Subcutaneous adipose tissue (tissue), 4 donors: ENCODE measurements around the gene KLHL12. TPM values are rescaled to one million over a fixed set of nuclear protein-coding genes. Genes with fewer than 3 reads are reported as not detected.

Experiments
- CTCF ChIP-seq: fragments of 450-650 bp; IDR thresholded peaks from one replicate; pipeline ENCODE4 v1.5.1; 2016; ENCODE audit warnings: low read depth, mild to moderate bottlenecking, control low read depth, antibody characterized with exemption, moderate library complexity
- small RNA-seq: library from RNA; depleted of rRNA; stranded (forward); fragments of <200 nt; gene quantifications from one replicate; pipeline ENCODE3, GENCODE V24; 2016
- total RNA-seq, 4 donors: library from RNA; depleted of rRNA; stranded (reverse); fragments of >200 nt; gene quantifications; one replicate each; pipeline ENCODE4 v1.1.0, GENCODE V29; 2016

Gene KLHL12
- total RNA-seq, 4 donors from 2014 or later = 18.1 to 25.3 (median 22.2) TPM

- no peak for TF ChIP-seq CTCF
Measured at GRCh38 chr1:202848191-202848542, 78.9 kb downstream of the KLHL12 start.

- TF ChIP-seq CTCF = no peak
Measured at GRCh38 chr1:202844935-202845334, 82.1 kb downstream of the KLHL12 start.

GRCh38 chr1:202844259-202844658, 82.8 kb downstream of the KLHL12 start:
- no peak for TF ChIP-seq CTCF

- no peak for TF ChIP-seq CTCF
Measured at GRCh38 chr1:202843081-202843480, 84.0 kb downstream of the KLHL12 start.

Small RNAs within 50 kb of the gene (small RNA-seq; reads per million reads assigned to genes)
- gene RF00019 = 0.49 reads per million

Other genes with a start within 250 kb of the KLHL12 start
- under 1 TPM in 1 of 4 donors, not detected in 3; 0.19 TPM for gene SYT2, start 216.8 kb downstream of the KLHL12 start, total RNA-seq
- 10 to 100 TPM; 37.8 to 62.2 (median 48.2) TPM for gene KDM5B, start 118.8 kb downstream of the KLHL12 start, total RNA-seq
- gene PCAT6, start 116.3 kb downstream of the KLHL12 start, total RNA-seq = not detected
- gene RABIF, start 38.1 kb downstream of the KLHL12 start, total RNA-seq = 1 to 10 TPM; 1.9 to 8.5 (median 4.4) TPM
- gene ADIPOR1, start 31.1 kb upstream of the KLHL12 start, total RNA-seq = 100 to 1,000 TPM in 2 of 4 donors, 10 to 100 TPM in 2; 95.8 to 124 (median 103) TPM
- 10 to 100 TPM; 40.6 to 51.2 (median 46.8) TPM for gene CYB5R1, start 40.0 kb upstream of the KLHL12 start, total RNA-seq
- gene TMEM183A, start 80.1 kb upstream of the KLHL12 start, total RNA-seq = 10 to 100 TPM; 51.2 to 79.6 (median 62.6) TPM
- gene PPFIA4, start 99.3 kb upstream of the KLHL12 start, total RNA-seq = under 1 TPM in 3 of 4 donors, not detected in 1; 0.16 to 0.19 (median 0.17) TPM
- gene MYOG, start 158.8 kb upstream of the KLHL12 start, total RNA-seq = not detected
- 1 to 10 TPM in 2 of 4 donors, under 1 TPM in 2; 0.33 to 8.3 (median 0.90) TPM for gene ADORA1, start 200.5 kb upstream of the KLHL12 start, total RNA-seq
- gene MYBPH, start 248.6 kb upstream of the KLHL12 start, total RNA-seq = not detected